Stomach (tissue), 9 donors: ENCODE results near the gene UBE3D. TPM values are rescaled to one million over a fixed set of nuclear protein-coding genes. Genes with fewer than 3 reads are reported as not detected.

Experiments
- DNase-seq, 2 donors: peaks; one replicate each; pipeline versions ENCODE4 v3.0.0 to v3.0.0-alpha.2; 2013 to 2019
- H3K27ac ChIP-seq, 5 donors: fragments of 200-600 bp in 4 of 5; sonication (generic) in 4 of 5; one replicate each; pipeline ENCODE4 v1.5.1; 2013 to 2019; ENCODE audit warnings: mild to moderate bottlenecking in 1 of 5, moderate library complexity in 1 of 5
- H3K27me3 ChIP-seq, 3 donors: fragments of 200-600 bp; sonication (generic); one replicate each; pipeline ENCODE4 v1.5.1; 2017 to 2019; ENCODE audit warnings: mixed run types in 1 of 3
- H3K36me3 ChIP-seq, 4 donors: fragments of 200-600 bp; sonication (generic); 1 replicate in 3 of 4; 2 replicates in 1 of 4; pipeline ENCODE4 v1.5.1; 2016 to 2019
- H3K4me1 ChIP-seq, 4 donors: fragments of 200-600 bp; sonication (generic); one replicate each; pipeline ENCODE4 v1.5.1; 2016 to 2019
- H3K4me3 ChIP-seq, 4 donors: fragments of 200-600 bp; sonication (generic) in 3 of 4; one replicate each; pipeline ENCODE4 v1.5.1; 2016 to 2019; ENCODE audit warnings: mild to moderate bottlenecking in 1 of 4
- H3K9me3 ChIP-seq, 4 donors: fragments of 200-600 bp; sonication (generic); one replicate each; pipeline ENCODE4 v1.5.1; 2016 to 2019
- CTCF ChIP-seq, 7 experiments: fragments of 450-650 bp in 4 of 7; fragments of 200-600 bp in 3 of 7; sonication (generic) in 3 of 7; IDR thresholded peaks; one replicate each; pipeline ENCODE4 v1.5.1; 2016 to 2019; ENCODE audit warnings: antibody characterized with exemption in 7 of 7, control low read depth in 2 of 7, mild to moderate bottlenecking in 1 of 7
- EP300 ChIP-seq: sonication (generic); formaldehyde crosslinking; IDR thresholded peaks from one replicate; pipeline ENCODE4 v1.6.1; 2017; ENCODE audit warnings: antibody characterized with exemption
- POLR2A ChIP-seq, 4 donors: fragments of 450-650 bp; IDR thresholded peaks; one replicate each; pipeline ENCODE4 v1.6.1; 2016; ENCODE audit warnings: antibody characterized with exemption in 4 of 4, control low read depth in 2 of 4, mild to moderate bottlenecking in 1 of 4, moderate library complexity in 1 of 4
- POLR2AphosphoS5 ChIP-seq, 3 donors: sonication (generic); formaldehyde crosslinking; IDR thresholded peaks; one replicate each; pipeline ENCODE4 v1.6.1; 2016; ENCODE audit warnings: antibody characterized with exemption in 3 of 3
- WGBS, 5 donors: extraction: QIAGEN DNeasy Blood & Tissue Kit in 3 of 5; methylation state at CpG; one replicate each; pipeline versions ENCODE4 v1.1.5 to v1.1.7; 2013 to 2018; 5-methylcytosine and 5-hydroxymethylcytosine counted together
- intact Hi-C: fragments of 100-400 bp; cut with DNase I; formaldehyde crosslinking; loops from one replicate; pipeline ENCODE4 v1.15.1; 2023; ENCODE audit warnings: low total_unique reads
- polyA plus RNA-seq, 3 donors: library from polyadenylated mRNA; stranded (reverse); fragments of 200-250 nt; gene quantifications; one replicate each; pipeline ENCODE4 v1.2.3, GENCODE V29; 2013
- total RNA-seq, 5 donors: library from RNA; depleted of rRNA; stranded (reverse); fragments of >200 nt; gene quantifications; one replicate each; pipeline versions ENCODE4 v1.1.0 to v1.2.3, GENCODE V29; 2014 to 2016
- donor health status: healthy with polysubstance abuse.
- donor health status: Bipolar disorder and iron deficiency.
- donor health status: healthy.

The UBE3D gene
- total and polyA plus RNA-seq, 8 donors, result 1.5 to 33.3 (median 11.8) TPM

- Histone ChIP-seq H3K4me1 (no peaks in the 10 kb centered on the region), H3K27me3 (no peaks in the 10 kb centered on the region), H3K4me3 (no peak overlapping the region), H3K36me3 (peaks cover 0 to 5% (median 0%) of the 10 kb centered on the region in 4 donors), H3K27ac (no peak overlapping the region), H3K9me3 (no peaks in the 10 kb centered on the region)
- TF ChIP-seq EP300, result no peak
- TF ChIP-seq POLR2AphosphoS5 (IDR thresholded peaks at IDR 0.05), result no peak
- no peak for TF ChIP-seq CTCF (IDR thresholded peaks at IDR 0.05)
- no peak for TF ChIP-seq POLR2A (IDR thresholded peaks at IDR 0.05)
- intact Hi-C loops, result no loop called here
- no peak for DNase-seq
Measured at GRCh38 chr6:82915666-82916065, 150.0 kb downstream of the UBE3D start.

GRCh38 chr6:82914511-82914910, 151.1 kb downstream of the UBE3D start:
- no peaks in the 10 kb centered on the region for H3K27me3 ChIP-seq
- no peak for TF ChIP-seq POLR2A (IDR thresholded peaks at IDR 0.05)
- no peak for TF ChIP-seq EP300
- TF ChIP-seq POLR2AphosphoS5 (IDR thresholded peaks at IDR 0.05), result no peak
- TF ChIP-seq CTCF (IDR thresholded peaks at IDR 0.05), result no peak
- no peak for DNase-seq
- intact Hi-C loops, result no loop called here
- no peaks in the 10 kb centered on the region for H3K9me3 ChIP-seq
- WGBS, 5 donors, result 89 to 97% (median 92%) methylated on average over 4 of the region's 4 CpGs
- no peaks in the 10 kb centered on the region for H3K4me1 ChIP-seq
- H3K27ac ChIP-seq, result no peak overlapping the region
- H3K4me3 ChIP-seq, result no peak overlapping the region
- peaks cover 0 to 5% (median 0%) of the 10 kb centered on the region in 4 donors for H3K36me3 ChIP-seq

GRCh38 chr6:82910820-82911219, 154.8 kb downstream of the UBE3D start:
- DNase-seq, result no peak
- intact Hi-C loops, result no loop called here
- Histone ChIP-seq H3K27me3 (no peaks in the 10 kb centered on the region), H3K4me3 (no peak overlapping the region), H3K9me3 (no peaks in the 10 kb centered on the region), H3K36me3 (no peaks in the 10 kb centered on the region), H3K27ac (no peak overlapping the region), H3K4me1 (no peaks in the 10 kb centered on the region)
- TF ChIP-seq CTCF (IDR thresholded peaks at IDR 0.05) (no peak), POLR2A (IDR thresholded peaks at IDR 0.05) (no peak), EP300 (no peak), POLR2AphosphoS5 (IDR thresholded peaks at IDR 0.05) (no peak)

GRCh38 chr6:82910395-82910794, 155.2 kb downstream of the UBE3D start:
- TF ChIP-seq POLR2A (IDR thresholded peaks at IDR 0.05), result no peak
- no peak for TF ChIP-seq EP300
- no peak for TF ChIP-seq CTCF (IDR thresholded peaks at IDR 0.05)
- no peak for TF ChIP-seq POLR2AphosphoS5 (IDR thresholded peaks at IDR 0.05)
- Histone ChIP-seq H3K4me3 (no peak overlapping the region), H3K9me3 (no peaks in the 10 kb centered on the region), H3K27ac (no peak overlapping the region), H3K4me1 (no peaks in the 10 kb centered on the region), H3K27me3 (no peaks in the 10 kb centered on the region), H3K36me3 (no peaks in the 10 kb centered on the region)
- intact Hi-C loops, result no loop called here
- no peak for DNase-seq
- WGBS, 5 donors, result 42 to 81% (median 74%) methylated on average over 1 of the region's 1 CpG
